Neural progenitor cell (in vitro differentiated cells): ENCODE data around the gene TWIST2. TPM values are rescaled to one million over a fixed set of nuclear protein-coding genes. Genes with fewer than 3 reads are reported as not detected.

Source experiments
- DNase-seq: peaks from one replicate; pipeline ENCODE4 v3.0.0-alpha.2; 2016; ENCODE audit warnings: low spot score
- H2AFZ ChIP-seq: fragments of 200-600 bp; sonication (generic); replicated peaks from 2 replicates; pipeline ENCODE4 v1.6.1; 2016; ENCODE audit warnings: antibody characterized with exemption
- H3F3A ChIP-seq: fragments of 200-600 bp; sonication (generic); 2 replicates; pipeline ENCODE4 v1.6.1; 2016; ENCODE audit warnings: antibody characterized with exemption, low read depth
- H3K27ac ChIP-seq: fragments of 200-600 bp; sonication (generic); 2 replicates; pipeline ENCODE4 v1.5.1; 2016; ENCODE audit warnings: mild to moderate bottlenecking
- H3K27me3 ChIP-seq: fragments of 200-600 bp; sonication (generic); 2 replicates; pipeline ENCODE4 v1.6.1; 2016; ENCODE audit warnings: mild to moderate bottlenecking, moderate library complexity
- H3K36me3 ChIP-seq: fragments of 200-600 bp; sonication (generic); 2 replicates; pipeline ENCODE4 v1.5.1; 2016
- H3K4me1 ChIP-seq: fragments of 200-600 bp; sonication (generic); 2 replicates; pipeline ENCODE4 v1.6.1; 2016; ENCODE audit warnings: mixed run types
- H3K4me2 ChIP-seq: fragments of 200-600 bp; sonication (generic); 2 replicates; pipeline ENCODE4 v1.6.1; 2016
- H3K4me3 ChIP-seq: fragments of 200-600 bp; sonication (generic); 2 replicates; pipeline ENCODE4 v1.5.1; 2016
- H3K79me2 ChIP-seq: fragments of 200-600 bp; sonication (generic); 2 replicates; pipeline ENCODE4 v1.6.1; 2016; ENCODE audit warnings: low read depth
- H3K9ac ChIP-seq: fragments of 200-600 bp; sonication (generic); 2 replicates; pipeline ENCODE4 v1.6.1; 2016
- H3K9me3 ChIP-seq: fragments of 200-600 bp; sonication (generic); 2 replicates; pipeline ENCODE4 v1.5.1; 2016; ENCODE audit warnings: low read depth
- H4K20me1 ChIP-seq: fragments of 200-600 bp; sonication (generic); 2 replicates; pipeline ENCODE4 v1.6.1; 2016; ENCODE audit warnings: low read depth
- H3K27ac Mint-ChIP-seq: 3 replicates; pipeline ENCODE4 v1.8.0; 2021; ENCODE audit warnings: mixed read lengths
- H3K27me3 Mint-ChIP-seq: 2 replicates; pipeline ENCODE4 v1.8.0; 2022; ENCODE audit warnings: low read depth, mild to moderate bottlenecking, inconsistent platforms, moderate library complexity, mixed read lengths; ENCODE audit not compliant: insufficient read depth
- H3K36me3 Mint-ChIP-seq: 3 replicates; pipeline ENCODE4 v1.8.0; 2021; ENCODE audit warnings: mixed read lengths
- H3K4me1 Mint-ChIP-seq: 3 replicates; pipeline ENCODE4 v1.8.0; 2021; ENCODE audit warnings: mixed read lengths
- H3K4me3 Mint-ChIP-seq: 3 replicates; pipeline ENCODE4 v1.8.0; 2021; ENCODE audit warnings: mild to moderate bottlenecking, moderate library complexity, mixed read lengths
- H3K9me3 Mint-ChIP-seq: 3 replicates; pipeline ENCODE4 v1.8.0; 2020; ENCODE audit warnings: mixed read lengths
- EZH2 ChIP-seq: fragments of 200-600 bp; sonication (generic); IDR thresholded peaks from 2 replicates; pipeline ENCODE4 v1.6.1; 2017; ENCODE audit warnings: antibody characterized with exemption, mild to moderate bottlenecking, moderate library complexity
- EZH2phosphoT487 ChIP-seq: fragments of 200-600 bp; sonication (generic); IDR thresholded peaks from 2 replicates; pipeline ENCODE4 v1.6.1; 2017; ENCODE audit warnings: antibody characterized with exemption
- total RNA-seq: library from RNA; depleted of rRNA; stranded (reverse); fragments of >200 nt; gene quantifications from 2 replicates; pipeline ENCODE4 v1.2.3, GENCODE V29; 2015; ENCODE audit warnings: low replicate concordance
- TF ChIP-seq, protein P1 (sequence below): fragments of 200-600 bp; sonication (generic); IDR thresholded peaks from 2 replicates; pipeline ENCODE4 v1.5.1; 2017; ENCODE audit warnings: antibody characterized with exemption, mild to moderate bottlenecking

Gene TWIST2
- total RNA-seq, 1 donor from 2014 or later = 0.51 TPM

DNA sequence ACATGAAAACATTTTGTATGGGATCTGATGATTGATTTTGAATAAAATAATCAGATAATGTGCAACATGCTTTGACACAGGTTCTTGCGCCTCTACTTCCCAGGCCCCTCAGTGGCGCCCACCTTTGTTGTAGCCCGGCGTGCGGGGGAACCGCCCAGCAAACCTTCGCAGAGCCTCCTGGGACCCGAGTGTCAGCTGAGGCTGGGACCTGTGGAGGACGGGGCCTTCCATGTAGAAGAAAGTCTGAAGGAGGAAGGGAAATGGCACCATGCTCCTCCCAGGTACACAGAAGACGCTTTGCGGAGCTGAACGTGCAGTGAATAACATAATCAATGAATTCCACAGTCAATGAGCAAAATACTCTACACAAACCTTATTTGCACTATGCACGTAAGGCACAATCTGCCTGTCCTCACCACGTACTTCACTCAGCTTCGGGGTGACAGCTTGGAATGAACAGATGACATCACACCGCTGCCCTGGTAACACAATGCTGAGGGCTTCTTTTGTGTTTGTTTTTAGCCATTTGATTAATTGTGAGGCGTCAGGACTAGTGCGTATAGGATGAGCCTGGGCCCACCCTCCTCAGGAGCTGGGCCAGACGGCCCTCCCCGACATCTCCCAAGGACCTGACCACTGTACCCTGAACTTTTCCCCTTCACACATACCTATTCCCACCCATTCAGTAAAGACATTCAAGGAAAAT, 78.1 kb downstream of the TWIST2 start:
- no peak for DNase-seq
- Histone ChIP-seq H3K36me3 (no peaks in the 10 kb centered on the region), H3K4me3 (no peak overlapping the region), H3K27me3 (no peaks in the 10 kb centered on the region), H3K9me3 (no peaks in the 10 kb centered on the region), H3K79me2 (no peaks in the 10 kb centered on the region), H3K4me2 (no peak overlapping the region), H3F3A (no peaks in the 10 kb centered on the region), H3K4me1 (peaks cover 7% of the 10 kb centered on the region), H2AFZ (no peak overlapping the region), H4K20me1 (no peaks in the 10 kb centered on the region), H3K27ac (no peak overlapping the region), H3K9ac (no peak overlapping the region)
- Mint-ChIP-seq H3K9me3 (no peaks in the 10 kb centered on the region), H3K4me3 (no peak overlapping the region), H3K4me1 (peaks cover 10% of the 10 kb centered on the region), H3K27me3 (peaks cover 3% of the 10 kb centered on the region), H3K27ac (no peak overlapping the region), H3K36me3 (no peaks in the 10 kb centered on the region)
- TF ChIP-seq, protein P1, sequence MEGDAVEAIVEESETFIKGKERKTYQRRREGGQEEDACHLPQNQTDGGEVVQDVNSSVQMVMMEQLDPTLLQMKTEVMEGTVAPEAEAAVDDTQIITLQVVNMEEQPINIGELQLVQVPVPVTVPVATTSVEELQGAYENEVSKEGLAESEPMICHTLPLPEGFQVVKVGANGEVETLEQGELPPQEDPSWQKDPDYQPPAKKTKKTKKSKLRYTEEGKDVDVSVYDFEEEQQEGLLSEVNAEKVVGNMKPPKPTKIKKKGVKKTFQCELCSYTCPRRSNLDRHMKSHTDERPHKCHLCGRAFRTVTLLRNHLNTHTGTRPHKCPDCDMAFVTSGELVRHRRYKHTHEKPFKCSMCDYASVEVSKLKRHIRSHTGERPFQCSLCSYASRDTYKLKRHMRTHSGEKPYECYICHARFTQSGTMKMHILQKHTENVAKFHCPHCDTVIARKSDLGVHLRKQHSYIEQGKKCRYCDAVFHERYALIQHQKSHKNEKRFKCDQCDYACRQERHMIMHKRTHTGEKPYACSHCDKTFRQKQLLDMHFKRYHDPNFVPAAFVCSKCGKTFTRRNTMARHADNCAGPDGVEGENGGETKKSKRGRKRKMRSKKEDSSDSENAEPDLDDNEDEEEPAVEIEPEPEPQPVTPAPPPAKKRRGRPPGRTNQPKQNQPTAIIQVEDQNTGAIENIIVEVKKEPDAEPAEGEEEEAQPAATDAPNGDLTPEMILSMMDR = no peak
- TF ChIP-seq EZH2 (no peak), EZH2phosphoT487 (no peak)

- no peak overlapping the region for H3K4me3 Mint-ChIP-seq
- no peaks in the 10 kb centered on the region for H3K36me3 Mint-ChIP-seq
- no peak for DNase-seq
- no peaks in the 10 kb centered on the region for H3K27me3 ChIP-seq
- H3F3A ChIP-seq = no peaks in the 10 kb centered on the region
- H3K79me2 ChIP-seq = no peaks in the 10 kb centered on the region
- no peak overlapping the region for H3K27ac Mint-ChIP-seq
- H3K4me2 ChIP-seq = no peak overlapping the region
- no peaks in the 10 kb centered on the region for H3K9me3 Mint-ChIP-seq
- no peaks in the 10 kb centered on the region for H3K9me3 ChIP-seq
- peaks cover 3% of the 10 kb centered on the region for H3K27me3 Mint-ChIP-seq
- H3K4me1 Mint-ChIP-seq = peaks cover 8% of the 10 kb centered on the region
- H3K4me1 ChIP-seq = peaks cover 5% of the 10 kb centered on the region
- H3K27ac ChIP-seq = no peak overlapping the region
- no peak for TF ChIP-seq EZH2
- TF ChIP-seq, protein P1 = no peak
- TF ChIP-seq EZH2phosphoT487 = no peak
- no peaks in the 10 kb centered on the region for H4K20me1 ChIP-seq
- H2AFZ ChIP-seq = no peak overlapping the region
- no peak overlapping the region for H3K4me3 ChIP-seq
- H3K36me3 ChIP-seq = no peaks in the 10 kb centered on the region
- no peak overlapping the region for H3K9ac ChIP-seq
Observed at GRCh38 chr2:238926761-238927611, 79.1 kb downstream of the TWIST2 start.

DNA sequence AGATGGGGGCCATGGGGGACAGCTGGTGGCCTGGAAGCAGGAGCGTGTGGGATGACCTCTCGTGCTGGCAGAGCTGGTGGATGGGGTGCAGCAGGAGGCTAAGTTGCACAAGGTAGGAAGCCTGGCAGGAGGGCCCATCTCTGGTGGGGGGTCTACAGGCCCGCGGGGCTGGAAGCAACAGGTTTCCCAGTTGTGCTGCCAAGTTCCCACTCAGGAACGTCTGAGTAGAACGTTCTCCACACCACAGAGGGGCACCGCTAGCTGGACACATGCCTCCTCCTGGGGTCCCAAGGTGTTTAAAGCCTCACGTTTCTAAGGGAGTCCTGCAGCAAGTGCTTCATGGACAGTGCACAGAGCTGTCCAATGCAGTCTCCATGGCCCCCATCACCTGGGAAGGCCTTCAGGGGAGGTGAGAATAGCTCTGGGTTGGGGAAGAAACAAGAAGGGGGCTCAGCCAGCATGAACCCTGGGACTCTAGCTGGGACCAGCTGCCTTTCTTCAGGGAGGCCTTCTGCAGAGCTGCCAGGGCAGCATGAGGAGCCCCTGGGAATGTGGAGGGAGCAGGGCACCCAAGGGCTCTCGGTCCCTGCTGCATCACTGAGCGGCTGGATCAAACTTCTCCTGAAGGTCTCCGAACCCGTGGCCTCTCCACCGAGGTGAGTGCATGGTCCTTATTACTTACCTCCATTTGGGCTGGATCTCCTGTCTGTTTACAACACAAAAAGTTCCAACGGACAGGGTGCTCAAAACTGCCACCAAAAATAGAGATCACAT, 80.0 kb downstream of the TWIST2 start:
- no peak overlapping the region for H3K4me2 ChIP-seq
- no peaks in the 10 kb centered on the region for H3K4me1 ChIP-seq
- H3F3A ChIP-seq = no peaks in the 10 kb centered on the region
- no peaks in the 10 kb centered on the region for H4K20me1 ChIP-seq
- H3K79me2 ChIP-seq = no peaks in the 10 kb centered on the region
- Mint-ChIP-seq H3K4me1 (no peaks in the 10 kb centered on the region), H3K27me3 (peaks cover 5% of the 10 kb centered on the region), H3K36me3 (no peaks in the 10 kb centered on the region), H3K9me3 (no peaks in the 10 kb centered on the region), H3K4me3 (no peak overlapping the region), H3K27ac (no peak overlapping the region)
- H3K9me3 ChIP-seq = no peaks in the 10 kb centered on the region
- no peaks in the 10 kb centered on the region for H3K36me3 ChIP-seq
- TF ChIP-seq, protein P1 = no peak
- no peak for TF ChIP-seq EZH2phosphoT487
- TF ChIP-seq EZH2 = no peak
- H2AFZ ChIP-seq = no peak overlapping the region
- no peak overlapping the region for H3K4me3 ChIP-seq
- no peak overlapping the region for H3K9ac ChIP-seq
- H3K27ac ChIP-seq = no peak overlapping the region
- H3K27me3 ChIP-seq = peaks cover 8% of the 10 kb centered on the region
- no peak for DNase-seq
